C4-2B (cell line): ENCODE results near the gene ITPKB.

Experiments used
- ZFX ChIP-seq: fragments of 450-650 bp; IDR thresholded peaks from 2 replicates; pipeline ENCODE4 v1.6.1; 2017
- TF ChIP-seq, protein P1 (sequence below): fragments of 450-650 bp; conservative IDR thresholded peaks from 2 replicates; pipeline ENCODE4 v1.5.1; 2017; ENCODE audit warnings: mild to moderate bottlenecking

DNA sequence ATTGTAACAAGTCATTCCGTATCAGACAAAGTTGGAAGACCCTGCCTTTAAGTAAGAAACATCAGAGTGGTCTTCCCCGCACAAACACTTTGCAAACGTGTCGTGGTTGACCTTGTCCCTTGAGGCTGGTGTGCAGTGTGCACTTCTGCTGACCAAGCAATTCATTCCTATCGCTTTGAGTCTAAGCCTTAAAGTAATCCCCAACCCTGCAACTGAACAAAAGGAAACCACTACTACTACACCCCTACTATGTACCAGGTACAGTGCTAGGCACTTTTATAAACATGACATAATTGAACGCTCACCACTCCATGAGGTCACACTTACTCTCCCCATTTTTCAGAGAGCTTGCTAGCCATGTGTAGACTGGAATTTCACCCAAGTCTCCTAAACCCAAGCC lies 10.6 kb downstream of the ITPKB start:
- TF ChIP-seq, protein P1, sequence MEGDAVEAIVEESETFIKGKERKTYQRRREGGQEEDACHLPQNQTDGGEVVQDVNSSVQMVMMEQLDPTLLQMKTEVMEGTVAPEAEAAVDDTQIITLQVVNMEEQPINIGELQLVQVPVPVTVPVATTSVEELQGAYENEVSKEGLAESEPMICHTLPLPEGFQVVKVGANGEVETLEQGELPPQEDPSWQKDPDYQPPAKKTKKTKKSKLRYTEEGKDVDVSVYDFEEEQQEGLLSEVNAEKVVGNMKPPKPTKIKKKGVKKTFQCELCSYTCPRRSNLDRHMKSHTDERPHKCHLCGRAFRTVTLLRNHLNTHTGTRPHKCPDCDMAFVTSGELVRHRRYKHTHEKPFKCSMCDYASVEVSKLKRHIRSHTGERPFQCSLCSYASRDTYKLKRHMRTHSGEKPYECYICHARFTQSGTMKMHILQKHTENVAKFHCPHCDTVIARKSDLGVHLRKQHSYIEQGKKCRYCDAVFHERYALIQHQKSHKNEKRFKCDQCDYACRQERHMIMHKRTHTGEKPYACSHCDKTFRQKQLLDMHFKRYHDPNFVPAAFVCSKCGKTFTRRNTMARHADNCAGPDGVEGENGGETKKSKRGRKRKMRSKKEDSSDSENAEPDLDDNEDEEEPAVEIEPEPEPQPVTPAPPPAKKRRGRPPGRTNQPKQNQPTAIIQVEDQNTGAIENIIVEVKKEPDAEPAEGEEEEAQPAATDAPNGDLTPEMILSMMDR, result no peak
- no peak for TF ChIP-seq ZFX
